ENCODE measurements around the gene MARK3. TPM values are rescaled to one million over a fixed set of nuclear protein-coding genes. Genes with fewer than 3 reads are reported as not detected.

The MARK3 gene
- total RNA-seq, 1 experiment from 2014 or later = 72.5 TPM

DNA sequence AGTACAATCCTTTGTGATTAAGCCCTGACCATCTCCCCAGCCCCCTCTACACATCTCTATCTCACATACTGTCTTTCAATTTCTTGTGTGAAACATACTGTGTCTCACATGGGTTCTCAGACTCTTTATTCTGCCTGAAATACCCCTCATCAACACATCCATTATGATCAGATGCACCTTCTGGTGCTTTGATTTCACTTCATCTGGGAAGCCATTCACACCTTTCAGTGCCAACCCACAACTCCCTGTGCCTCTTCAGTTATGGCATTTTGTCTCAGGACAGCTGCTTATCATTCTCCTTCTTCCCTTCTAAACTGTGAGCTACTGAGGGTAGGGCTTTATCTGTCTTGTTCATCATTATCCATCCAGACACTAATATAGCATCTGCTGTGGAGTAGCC lies 78.6 kb downstream of the MARK3 start:
- Histone ChIP-seq H4K20me1 (ENCODE audit: insufficient read depth) (no peaks in the 10 kb centered on the region), H3K27me3 (ENCODE audit: insufficient read depth, low read length) (no peaks in the 10 kb centered on the region), H3K27ac (ENCODE audit: low read depth, low read length) (no peak overlapping the region), H3K4me1 (ENCODE audit: control insufficient read depth in 1 of 2, insufficient read depth in 2 of 2, low read length in 2 of 2) (no peaks in the 10 kb centered on the region), H3K79me2 (ENCODE audit: insufficient read depth, low read length) (peaks cover 11% of the 10 kb centered on the region; the same call in 1 of the 2 replicates), H3K9me3 (ENCODE audit: control insufficient read depth in 1 of 2, insufficient read depth in 1 of 2, low read depth in 1 of 2, low read length in 2 of 2) (no peaks in the 10 kb centered on the region), H3K4me3 (replicated peaks in 1 of 2; ENCODE audit: low read depth in 1 of 2, low read length in 2 of 2) (no peak overlapping the region), H3K9me2 (ENCODE audit: insufficient read depth) (no peaks in the 10 kb centered on the region), H3K9ac (ENCODE audit: low read length) (no peak overlapping the region), H2AFZ (ENCODE audit: low read depth, low read length, poor library complexity, severe bottlenecking) (no peak overlapping the region), H3K4me2 (ENCODE audit: low read length) (no peak overlapping the region), H3K36me3 (ENCODE audit: control insufficient read depth in 1 of 2, insufficient read depth in 2 of 2, low read length in 2 of 2) (peaks cover 16 to 36% of the 10 kb centered on the region in 2 experiments)
- ChIA-PET CTCF (no interaction called here), POLR2A (no interaction called here), RAD21 (ENCODE audit: low non-redundant PET in 1 of 2, low total read pairs in 2 of 2, uncharacterized antibody in 2 of 2, unreplicated experiment in 2 of 2) (no interaction called here)
- DNase-seq (ENCODE audit: low read depth, low spot score) = no peak
- TF ChIP-seq EZH2phosphoT487 (IDR thresholded peaks at IDR 0.05; ENCODE audit: borderline replicate concordance) (no peak), YY1 (IDR thresholded peaks at IDR 0.05; ENCODE audit: extremely low read depth, insufficient replicate concordance, low read depth, low read length) (no peak), JUND (IDR thresholded peaks at IDR 0.05) (no peak), EGR1 (IDR thresholded peaks at IDR 0.05; ENCODE audit: low read depth) (no peak), CBX3 (IDR thresholded peaks at IDR 0.05; ENCODE audit: low read depth) (no peak), MAX (IDR thresholded peaks at IDR 0.05) (no peak), EZH2 (IDR thresholded peaks at IDR 0.05) (no peak), POLR2AphosphoS5 (IDR thresholded peaks at IDR 0.05; ENCODE audit: low read depth, low read length) (no peak), CEBPB (IDR thresholded peaks at IDR 0.05; ENCODE audit: low read depth) (no peak), CTCF (IDR thresholded peaks at IDR 0.05 in 2 of 3, conservative IDR thresholded peaks at IDR 0.05 in 1 of 3; ENCODE audit: borderline replicate concordance in 1 of 3, insufficient read depth in 1 of 3, low read depth in 2 of 3, low read length in 2 of 3) (no peak), TCF7L2 (IDR thresholded peaks at IDR 0.05; ENCODE audit: borderline replicate concordance, extremely low read depth, insufficient read depth, insufficient read length) (no peak), SRF (IDR thresholded peaks at IDR 0.05; ENCODE audit: low read depth) (no peak), RAD21 (IDR thresholded peaks at IDR 0.05; ENCODE audit: low read depth) (no peak), FOSL1 (IDR thresholded peaks at IDR 0.05; ENCODE audit: low read depth) (no peak), ELF1 (IDR thresholded peaks at IDR 0.05; ENCODE audit: borderline replicate concordance, low read depth) (no peak), ZFX (IDR thresholded peaks at IDR 0.05) (no peak), POLR2A (IDR thresholded peaks at IDR 0.05; ENCODE audit: borderline replicate concordance, extremely low read depth, insufficient read depth, insufficient read length) (no peak), SP1 (IDR thresholded peaks at IDR 0.05; ENCODE audit: low read depth) (no peak)
- TF ChIP-seq, protein P1, sequence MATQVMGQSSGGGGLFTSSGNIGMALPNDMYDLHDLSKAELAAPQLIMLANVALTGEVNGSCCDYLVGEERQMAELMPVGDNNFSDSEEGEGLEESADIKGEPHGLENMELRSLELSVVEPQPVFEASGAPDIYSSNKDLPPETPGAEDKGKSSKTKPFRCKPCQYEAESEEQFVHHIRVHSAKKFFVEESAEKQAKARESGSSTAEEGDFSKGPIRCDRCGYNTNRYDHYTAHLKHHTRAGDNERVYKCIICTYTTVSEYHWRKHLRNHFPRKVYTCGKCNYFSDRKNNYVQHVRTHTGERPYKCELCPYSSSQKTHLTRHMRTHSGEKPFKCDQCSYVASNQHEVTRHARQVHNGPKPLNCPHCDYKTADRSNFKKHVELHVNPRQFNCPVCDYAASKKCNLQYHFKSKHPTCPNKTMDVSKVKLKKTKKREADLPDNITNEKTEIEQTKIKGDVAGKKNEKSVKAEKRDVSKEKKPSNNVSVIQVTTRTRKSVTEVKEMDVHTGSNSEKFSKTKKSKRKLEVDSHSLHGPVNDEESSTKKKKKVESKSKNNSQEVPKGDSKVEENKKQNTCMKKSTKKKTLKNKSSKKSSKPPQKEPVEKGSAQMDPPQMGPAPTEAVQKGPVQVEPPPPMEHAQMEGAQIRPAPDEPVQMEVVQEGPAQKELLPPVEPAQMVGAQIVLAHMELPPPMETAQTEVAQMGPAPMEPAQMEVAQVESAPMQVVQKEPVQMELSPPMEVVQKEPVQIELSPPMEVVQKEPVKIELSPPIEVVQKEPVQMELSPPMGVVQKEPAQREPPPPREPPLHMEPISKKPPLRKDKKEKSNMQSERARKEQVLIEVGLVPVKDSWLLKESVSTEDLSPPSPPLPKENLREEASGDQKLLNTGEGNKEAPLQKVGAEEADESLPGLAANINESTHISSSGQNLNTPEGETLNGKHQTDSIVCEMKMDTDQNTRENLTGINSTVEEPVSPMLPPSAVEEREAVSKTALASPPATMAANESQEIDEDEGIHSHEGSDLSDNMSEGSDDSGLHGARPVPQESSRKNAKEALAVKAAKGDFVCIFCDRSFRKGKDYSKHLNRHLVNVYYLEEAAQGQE (IDR thresholded peaks at IDR 0.05; ENCODE audit: low read depth) = no peak
- TF ChIP-seq, protein P2, sequence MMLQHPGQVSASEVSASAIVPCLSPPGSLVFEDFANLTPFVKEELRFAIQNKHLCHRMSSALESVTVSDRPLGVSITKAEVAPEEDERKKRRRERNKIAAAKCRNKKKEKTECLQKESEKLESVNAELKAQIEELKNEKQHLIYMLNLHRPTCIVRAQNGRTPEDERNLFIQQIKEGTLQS (IDR thresholded peaks at IDR 0.05) = no peak
- BruUV-seq (replicated peaks) = no TSS peak
- intact Hi-C loops (cut with micrococcal nuclease) = no loop called here
- ATAC-seq = no peak
